GM18511 (cell line): ENCODE results near the gene NACAD.

ENCODE experiments used
- ATAC-seq: cut with Tn5 transposase; IDR thresholded peaks from one replicate; pipeline ENCODE4 v1.9.1; 2021; ENCODE audit warnings: mild to moderate bottlenecking, moderate library complexity; ENCODE audit not compliant: unreplicated experiment

Gene NACAD

GRCh38 chr7:45076946-45077345 is 11.8 kb downstream of the NACAD start:
- ATAC-seq, result no peak

- ATAC-seq, result no peak
These were observed 12.6 kb downstream of the NACAD start for GRCh38 chr7:45075871-45076796.

- ATAC-seq, result no peak
These were observed 13.5 kb downstream of the NACAD start for GRCh38 chr7:45075355-45075644.

GRCh38 chr7:45074528-45075354 is 14.0 kb downstream of the NACAD start:
- ATAC-seq, result no peak

GRCh38 chr7:45073786-45074527 is 14.8 kb downstream of the NACAD start:
- no peak for ATAC-seq

- no peak for ATAC-seq
These were observed 15.6 kb downstream of the NACAD start for GRCh38 chr7:45073031-45073785.

- ATAC-seq, result no peak
These were observed 16.4 kb downstream of the NACAD start for GRCh38 chr7:45072131-45073030.

GRCh38 chr7:45071528-45071927 is 17.2 kb downstream of the NACAD start:
- no peak for ATAC-seq

- ATAC-seq, result no peak
These were observed 18.5 kb downstream of the NACAD start for GRCh38 chr7:45070254-45070642.

- no peak for ATAC-seq
These were observed 19.1 kb downstream of the NACAD start for GRCh38 chr7:45069444-45070253.

GRCh38 chr7:45068236-45069023 is 20.3 kb downstream of the NACAD start:
- no peak for ATAC-seq

- ATAC-seq, result no peak
These were observed 21.2 kb downstream of the NACAD start for GRCh38 chr7:45067582-45067981.

- ATAC-seq, result no peak
These were observed 22.4 kb downstream of the NACAD start for GRCh38 chr7:45066409-45066808.

GRCh38 chr7:45065031-45065995 is 23.5 kb downstream of the NACAD start:
- ATAC-seq, result no peak

GRCh38 chr7:45064047-45064725 is 24.6 kb downstream of the NACAD start:
- no peak for ATAC-seq

- ATAC-seq, result no peak
These were observed 26.9 kb downstream of the NACAD start for GRCh38 chr7:45061806-45062425.
